Measurements from ENCODE around the gene PRSS35.

- no peak for TF ChIP-seq EZH2 (IDR thresholded peaks at IDR 0.05; ENCODE audit: borderline replicate concordance, insufficient read depth, low read depth, low read length, poor library complexity, severe bottlenecking)
- peak; percentile 69 for TF ChIP-seq CTCF (IDR thresholded peaks at IDR 0.05)
These were observed 23.8 kb downstream of the PRSS35 start for GRCh38 chr6:83536034-83536646.
